Measurements from ENCODE around the gene LHCGR.

LHCGR gene

DNA sequence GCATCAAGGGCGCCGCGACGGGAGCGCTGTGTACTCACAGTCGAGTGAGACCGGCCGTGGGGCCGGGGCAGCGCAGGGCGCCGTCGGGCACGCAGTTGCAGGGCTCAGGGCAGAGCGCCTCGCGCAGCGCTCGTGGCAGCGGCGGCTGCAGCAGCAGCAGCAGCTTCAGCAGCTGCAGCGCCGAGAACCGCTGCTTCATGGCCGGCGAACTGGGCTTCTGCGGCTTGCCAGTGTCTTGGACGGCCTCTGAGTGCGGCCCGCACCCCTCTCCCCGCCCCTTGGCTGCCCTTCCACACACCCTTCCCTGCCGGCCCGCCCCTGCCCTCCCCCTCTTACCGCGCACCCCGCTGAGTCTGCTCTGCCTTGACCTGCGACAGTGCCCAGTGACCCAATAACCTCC, at the start of gene LHCGR:
Gene LHCGR, minus strand, starts transcription at position 252 of the 400 bp plus-strand sequence. Its CDS starts 53 bp downstream, at position 199.
- DNase-seq (ENCODE audit: low read depth in 2 of 3, low spot score in 2 of 3) = no peak

DNA sequence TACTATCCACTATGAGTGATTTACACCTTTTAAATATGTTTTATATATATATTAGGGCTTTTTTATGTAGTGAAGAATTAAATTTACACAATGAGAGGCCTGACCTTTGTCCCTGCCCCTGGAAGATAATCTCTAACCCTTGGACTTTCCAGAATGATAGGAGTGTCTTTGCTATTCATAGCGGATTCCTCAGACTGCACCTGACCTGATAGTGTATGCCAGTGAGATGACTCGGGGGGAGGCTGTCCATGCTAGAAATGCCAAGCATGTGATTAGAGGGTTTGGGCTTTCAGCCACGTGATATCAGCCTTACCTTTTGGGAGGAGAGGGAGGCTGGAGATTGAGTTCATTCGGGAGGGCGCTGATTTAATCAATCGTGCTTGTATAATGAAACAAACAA, 44.1 kb upstream of the LHCGR start:
- DNase-seq (ENCODE audit: low read depth in 2 of 3, low spot score in 2 of 3) = no peak

DNA sequence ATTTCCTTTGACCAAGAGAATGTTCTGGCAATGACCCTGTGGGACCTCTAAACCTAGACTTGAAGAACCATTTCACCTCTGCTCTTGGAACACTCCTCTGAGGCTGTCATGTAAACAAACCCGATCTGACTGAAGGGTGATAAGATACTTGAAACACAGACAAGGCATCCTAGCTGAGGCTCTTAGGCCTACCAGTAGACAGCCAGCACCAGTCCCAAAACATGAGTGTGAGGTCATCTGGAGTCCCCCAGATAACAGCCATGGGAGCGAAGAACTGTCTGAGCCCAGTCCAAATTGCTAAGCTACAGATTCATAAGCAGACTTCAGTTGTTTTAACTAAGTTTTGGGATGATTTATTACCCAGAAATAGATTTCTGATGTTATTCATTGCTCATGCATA, 39.5 kb upstream of the LHCGR start:
- DNase-seq (ENCODE audit: low read depth in 2 of 3, low spot score in 2 of 3) = no peak

DNA sequence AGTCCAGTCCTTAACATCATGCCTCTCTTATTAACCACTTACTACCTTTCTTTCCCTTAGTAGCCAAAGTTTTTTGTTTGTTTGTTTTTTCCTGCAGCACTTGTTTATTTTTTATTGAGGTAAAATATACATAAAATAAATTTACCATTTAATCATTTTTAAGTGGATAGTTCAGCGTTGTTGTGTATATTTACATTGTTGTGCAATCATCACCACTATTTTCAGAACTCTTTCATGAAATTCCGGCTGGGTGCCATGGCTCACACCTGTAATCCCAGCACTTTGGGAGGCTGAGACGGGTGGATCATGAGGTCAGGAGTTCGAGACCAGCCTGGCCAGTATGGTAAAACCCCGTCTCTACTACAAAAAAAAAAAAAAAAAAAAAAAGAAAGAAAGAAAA, 38.1 kb upstream of the LHCGR start:
- DNase-seq (ENCODE audit: low read depth in 2 of 3, low spot score in 2 of 3) = no peak

DNA sequence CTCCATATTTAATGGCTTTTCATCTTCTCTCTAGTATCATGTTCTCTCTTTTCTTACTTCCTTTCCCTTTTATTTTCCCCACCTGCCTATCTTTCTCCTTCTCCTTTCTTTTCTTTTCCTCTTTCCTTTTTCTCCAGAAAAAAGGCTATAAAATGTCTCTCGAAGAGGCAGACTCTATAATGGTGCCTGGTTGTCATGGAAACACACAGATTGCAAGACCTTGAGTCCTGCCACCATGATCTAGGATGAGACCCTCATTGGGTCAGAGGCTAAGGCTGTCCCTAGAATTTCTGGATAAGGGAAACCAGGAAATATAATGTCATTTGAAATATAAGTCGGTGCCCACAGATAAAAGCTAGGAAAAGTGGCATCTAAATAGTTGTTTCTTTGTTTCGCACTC, 36.5 kb upstream of the LHCGR start:
- no peak for DNase-seq (ENCODE audit: low read depth in 2 of 3, low spot score in 2 of 3)

DNA sequence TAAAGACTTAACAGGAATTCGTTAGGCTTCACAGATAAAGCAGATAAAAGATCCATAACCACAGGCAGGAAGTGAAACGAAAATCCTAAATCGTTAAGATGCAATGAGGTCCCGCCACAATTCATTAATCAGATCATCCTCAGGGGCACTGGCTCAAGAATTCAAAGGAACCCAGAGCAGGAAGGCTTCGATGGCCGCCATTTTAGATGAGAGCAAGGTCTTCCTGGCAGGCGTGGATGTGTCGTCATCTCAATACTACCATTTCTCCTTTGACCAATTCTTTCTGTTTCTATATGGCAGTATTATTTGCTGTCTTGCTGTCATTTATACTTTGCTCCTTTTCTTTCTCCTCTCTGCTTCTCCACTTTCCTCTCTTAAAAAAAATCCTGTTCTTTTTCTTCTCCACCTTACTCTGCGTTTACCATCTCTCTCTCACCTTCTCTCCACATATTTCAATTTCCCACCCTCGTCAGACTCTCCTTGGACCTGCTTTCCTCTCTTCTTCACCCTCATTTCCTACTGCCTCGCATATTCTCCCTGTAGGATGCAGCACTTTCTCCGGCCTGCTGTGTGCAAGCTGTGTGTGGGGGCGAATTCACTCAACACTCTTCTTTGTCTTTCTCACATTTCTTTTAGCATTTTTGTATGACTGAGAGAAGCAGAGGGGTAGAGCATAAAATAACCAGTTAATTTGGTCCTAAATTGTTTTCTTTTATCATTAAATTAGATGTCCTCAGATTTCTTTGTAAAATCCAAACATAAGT, 35.1 kb upstream of the LHCGR start:
- DNase-seq (ENCODE audit: low read depth in 2 of 3, low spot score in 2 of 3) = no peak

DNA sequence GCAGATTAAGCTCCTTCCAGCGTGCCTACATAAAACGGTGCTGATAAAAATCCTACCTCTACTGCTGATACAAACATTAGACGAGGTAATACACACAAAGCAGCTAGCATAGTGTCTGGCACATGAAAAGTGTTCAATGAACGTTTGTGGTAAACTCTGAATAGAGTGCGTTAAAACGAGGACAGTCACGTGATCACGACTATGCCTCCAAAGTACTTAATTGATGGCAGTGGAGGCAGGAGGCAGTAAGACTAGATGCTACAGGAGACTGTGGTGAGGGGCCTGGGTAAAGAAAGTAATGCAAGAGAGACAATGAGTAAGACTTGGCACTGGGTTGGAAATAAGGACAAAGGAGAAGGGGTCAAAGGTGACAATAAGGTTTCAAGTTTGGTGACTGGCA, 32.1 kb upstream of the LHCGR start:
- DNase-seq (ENCODE audit: low read depth in 2 of 3, low spot score in 2 of 3) = no peak

DNA sequence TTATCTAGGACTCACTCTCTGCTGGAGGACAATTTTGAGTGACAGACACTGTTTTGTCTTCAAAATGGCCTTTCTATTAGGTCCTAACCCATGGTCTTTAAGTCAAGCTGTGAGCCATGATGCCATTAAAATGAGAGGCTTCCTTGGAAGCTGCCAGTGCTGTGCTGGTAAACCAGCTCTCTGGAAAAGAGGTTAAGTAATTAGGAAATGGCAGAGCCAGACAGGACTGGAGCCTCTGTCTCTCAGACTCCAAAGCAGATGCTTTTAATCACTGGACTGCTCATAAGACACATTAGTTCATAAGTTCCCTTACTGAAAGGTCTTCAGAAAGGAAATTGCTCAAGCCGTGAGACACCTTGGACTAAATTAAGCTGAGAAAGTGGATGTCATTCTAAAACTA, 25.8 kb upstream of the LHCGR start:
- DNase-seq (ENCODE audit: low read depth in 2 of 3, low spot score in 2 of 3) = no peak

DNA sequence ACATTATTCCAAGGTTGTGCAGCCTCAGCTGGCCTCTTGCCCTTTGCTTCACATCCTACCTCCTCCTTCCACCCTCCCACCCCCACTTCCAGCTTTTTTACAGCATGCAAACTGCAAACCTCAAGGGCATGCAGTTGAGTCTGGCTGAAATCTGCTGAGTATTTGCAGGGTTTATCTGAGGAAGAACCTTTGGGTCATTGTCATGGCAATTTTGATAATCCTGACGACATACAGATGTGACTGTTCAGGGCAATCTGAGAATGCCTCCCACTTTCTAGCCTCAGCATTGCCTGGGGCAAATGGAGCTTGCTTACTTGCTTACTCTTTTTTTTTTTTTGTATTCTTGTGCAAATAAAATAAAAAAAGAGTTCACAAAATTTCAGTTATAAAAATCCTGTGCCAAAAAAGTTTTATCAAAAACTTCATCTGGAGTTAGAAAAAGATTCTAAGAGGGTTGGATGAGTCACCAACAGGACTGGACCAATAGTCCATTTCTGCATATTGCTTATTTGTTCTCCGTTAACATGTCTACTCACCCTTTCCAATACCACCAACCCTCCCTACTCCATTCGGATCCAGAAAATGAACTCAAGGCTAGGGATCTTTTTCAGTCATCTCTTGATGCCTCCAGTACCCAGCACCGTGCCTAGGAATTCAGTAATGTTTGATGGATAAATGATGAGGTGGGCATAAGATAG, 23.6 kb upstream of the LHCGR start:
- no peak for DNase-seq (ENCODE audit: low read depth in 2 of 3, low spot score in 2 of 3)

DNA sequence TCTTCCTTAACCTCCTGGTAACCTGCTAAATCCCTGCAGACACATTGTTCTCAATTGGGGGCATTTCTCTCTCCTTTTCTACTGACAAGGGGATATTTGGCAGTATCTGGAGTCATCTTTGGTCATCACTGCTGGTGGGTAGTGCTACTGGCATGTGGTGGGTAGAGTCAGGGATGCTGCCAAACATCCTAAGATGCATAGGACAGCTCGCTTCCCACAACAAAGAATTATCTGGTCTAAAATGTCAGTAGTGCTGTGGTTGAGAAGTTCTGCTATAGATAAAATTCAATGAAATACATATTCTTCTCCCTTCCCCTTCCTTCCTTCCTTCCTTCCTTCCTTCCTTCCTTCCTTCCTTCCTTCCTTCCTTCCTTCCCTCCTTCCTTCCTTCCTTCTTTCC, 18.7 kb upstream of the LHCGR start:
- DNase-seq (ENCODE audit: low read depth in 2 of 3, low spot score in 2 of 3) = no peak

DNA sequence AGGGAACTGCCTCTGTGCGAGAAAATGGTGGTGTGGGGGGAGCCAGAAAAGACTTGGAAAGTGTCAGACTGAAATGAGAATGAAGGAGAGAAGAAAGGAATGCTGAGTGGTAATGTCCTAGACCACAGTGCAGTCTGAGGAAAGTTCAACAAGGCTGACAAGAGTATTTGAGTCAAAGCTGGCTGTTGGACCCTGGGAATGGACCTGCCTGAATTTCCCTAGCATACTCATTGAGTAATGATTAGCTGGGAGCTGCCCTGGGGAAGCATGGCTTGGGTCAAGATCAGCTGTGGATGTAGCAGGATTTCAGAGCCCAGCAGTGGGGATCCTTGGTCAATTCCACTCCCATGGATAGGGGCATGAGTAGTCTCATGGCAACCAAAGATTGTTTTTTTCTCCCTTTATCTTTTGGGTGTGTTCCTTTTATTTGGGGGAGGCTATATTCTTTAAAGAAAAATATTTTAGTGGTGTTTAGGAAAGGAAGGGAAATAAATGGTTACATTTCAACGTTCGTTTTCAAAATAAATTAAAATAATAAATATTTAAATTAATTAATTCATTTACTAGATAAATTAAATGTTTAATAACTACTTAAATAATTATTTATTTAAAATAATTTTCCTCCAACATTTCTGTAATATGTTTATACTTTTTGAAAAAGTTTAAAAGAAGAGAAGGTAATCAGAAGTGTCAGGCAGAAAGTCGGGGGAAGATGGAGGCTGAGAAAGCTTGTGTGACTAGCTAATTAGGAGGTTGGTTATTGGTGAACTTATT, 15.9 kb upstream of the LHCGR start:
- no peak for DNase-seq (ENCODE audit: low read depth in 2 of 3, low spot score in 2 of 3)

DNA sequence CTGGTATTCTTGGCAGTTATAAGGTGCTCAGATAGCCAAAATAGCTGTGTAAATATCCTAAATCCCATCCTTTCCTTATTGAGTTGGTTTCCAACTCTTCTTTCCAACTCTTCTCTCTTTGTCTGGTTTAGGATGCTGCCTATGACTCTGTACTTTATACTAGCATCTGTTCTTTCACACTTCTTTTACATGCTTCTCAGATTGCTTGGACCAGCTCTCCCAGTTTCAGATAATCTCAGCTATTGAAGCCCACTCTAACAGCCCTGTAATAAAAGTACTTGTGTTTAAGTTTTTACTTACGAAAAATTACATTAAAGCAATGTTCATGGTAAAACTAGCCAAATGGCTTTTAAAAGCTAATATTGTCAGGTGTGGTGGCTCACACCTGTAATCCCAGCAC, 14.7 kb upstream of the LHCGR start:
- no peak for DNase-seq (ENCODE audit: low read depth in 2 of 3, low spot score in 2 of 3)

DNA sequence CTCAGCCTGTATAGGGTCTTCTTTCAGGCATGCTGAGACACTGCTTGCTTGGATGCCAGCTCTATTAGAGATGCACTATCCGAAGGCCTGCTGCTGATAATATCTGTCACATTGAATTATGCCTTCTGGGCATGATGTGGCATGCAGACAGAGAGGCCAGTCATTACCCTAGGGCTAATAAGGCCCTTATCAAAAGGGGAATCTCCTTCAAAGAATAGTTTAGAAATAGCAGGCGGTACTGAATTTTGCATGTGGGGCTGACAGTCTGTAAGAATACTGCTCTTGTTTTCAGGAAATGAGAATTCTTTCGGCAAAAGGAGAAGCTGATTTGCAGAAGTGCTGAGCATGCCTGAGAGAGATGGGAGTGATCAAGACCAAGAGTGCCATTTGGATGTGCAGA, 13.1 kb upstream of the LHCGR start:
- no peak for DNase-seq (ENCODE audit: low read depth in 2 of 3, low spot score in 2 of 3)

DNA sequence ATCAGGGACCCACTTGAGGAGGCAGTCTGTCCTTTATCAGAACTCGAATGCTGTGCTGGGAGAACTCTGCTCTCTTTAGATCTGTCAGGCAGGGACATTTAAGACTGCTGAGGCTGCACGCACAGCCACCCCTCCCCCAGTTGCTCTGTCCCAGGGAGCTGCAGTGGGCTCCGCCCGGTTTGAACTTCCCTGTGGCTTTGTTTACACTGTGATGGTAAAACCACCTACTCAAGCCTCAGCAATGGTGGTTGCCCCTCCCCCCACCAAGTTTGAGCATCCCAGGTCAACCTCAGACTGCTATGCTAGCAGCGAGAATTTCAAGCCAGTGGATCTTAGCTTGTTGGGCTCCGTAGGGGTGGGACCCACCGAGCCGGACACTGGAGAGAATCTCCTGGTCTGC, 11.8 kb upstream of the LHCGR start:
- DNase-seq (ENCODE audit: low read depth in 2 of 3, low spot score in 2 of 3) = no peak

DNA sequence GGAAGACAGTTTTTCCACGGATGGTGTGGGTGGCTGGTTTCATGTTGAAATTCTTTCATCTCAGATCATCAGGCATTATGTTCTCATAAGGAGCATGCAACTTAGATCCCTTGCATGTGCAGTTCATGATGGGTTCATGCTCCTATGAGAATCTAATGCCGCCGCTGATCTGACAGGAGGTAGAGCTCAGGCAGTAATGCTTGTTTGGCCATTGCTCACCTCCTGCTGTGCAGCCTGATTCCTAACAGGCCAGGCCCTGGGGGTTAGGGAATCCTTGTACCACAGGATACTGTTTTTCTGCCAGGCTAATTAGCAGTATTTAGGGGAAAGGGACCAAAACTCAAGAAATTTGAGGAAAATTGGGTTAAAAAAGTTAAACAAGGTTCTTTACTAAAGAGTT, 5.3 kb upstream of the LHCGR start:
- no peak for DNase-seq (ENCODE audit: low read depth in 2 of 3, low spot score in 2 of 3)

DNA sequence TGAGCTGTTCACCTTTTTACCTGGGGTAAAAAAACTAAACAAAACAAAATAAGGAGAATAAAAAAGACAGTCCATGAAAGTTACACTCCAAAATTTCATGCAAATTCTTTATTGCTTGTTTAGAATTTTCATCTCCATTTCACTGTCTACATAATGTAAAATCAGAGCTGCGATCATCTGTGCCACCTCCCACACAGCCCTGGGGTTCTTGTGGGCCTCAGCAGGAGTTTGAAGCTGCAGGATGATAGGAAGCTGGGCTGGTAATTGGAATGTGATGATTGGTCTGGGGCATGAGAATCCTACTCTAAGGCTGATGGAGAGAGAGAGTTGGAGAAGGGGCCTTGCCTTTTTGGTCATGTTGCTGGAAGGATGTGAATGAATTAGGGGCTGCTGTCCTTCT, 4.2 kb upstream of the LHCGR start:
- no peak for DNase-seq (ENCODE audit: low read depth in 2 of 3, low spot score in 2 of 3)

DNA sequence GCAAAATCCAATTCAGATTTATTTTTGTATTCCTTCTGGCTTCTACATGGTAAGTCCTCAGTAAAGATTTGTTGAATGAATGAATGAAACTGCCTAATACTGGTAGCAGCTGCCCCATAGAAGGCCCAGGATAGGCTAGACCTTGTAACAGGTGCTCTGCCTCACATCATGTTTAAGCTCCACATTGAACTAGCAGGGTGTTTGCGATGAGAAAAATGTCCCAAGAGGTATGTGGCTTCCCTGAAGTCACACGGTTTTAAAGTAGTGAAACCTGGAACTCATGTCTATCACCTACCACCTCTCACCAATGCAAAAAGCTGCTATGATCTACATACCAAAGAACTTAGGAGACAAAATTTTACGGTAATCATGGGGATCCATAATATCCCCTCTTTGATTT, 765 bp upstream of the LHCGR start:
- DNase-seq (ENCODE audit: low read depth in 2 of 3, low spot score in 2 of 3) = no peak

DNA sequence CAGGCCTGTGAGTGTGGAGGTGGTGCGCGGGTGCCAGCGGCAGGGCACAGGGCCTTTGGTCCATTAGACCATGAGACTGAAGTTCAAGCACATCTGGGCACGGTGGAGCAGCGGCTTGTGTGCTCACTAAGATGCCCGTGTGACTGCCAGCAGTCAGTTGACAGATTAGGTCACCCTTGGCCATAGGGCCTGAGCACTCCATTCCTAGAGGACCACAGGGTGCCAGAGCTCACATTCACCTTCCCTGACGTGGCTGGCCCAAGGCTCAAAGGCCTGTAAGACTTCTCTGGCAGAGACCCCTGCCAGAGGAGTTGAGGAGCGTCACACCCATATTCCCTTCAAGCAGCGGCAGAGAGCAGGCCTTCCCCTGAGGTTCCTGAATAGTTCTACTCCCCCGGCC, 650 bp downstream of the LHCGR start:
- no peak for DNase-seq (ENCODE audit: low read depth in 2 of 3, low spot score in 2 of 3)

DNA sequence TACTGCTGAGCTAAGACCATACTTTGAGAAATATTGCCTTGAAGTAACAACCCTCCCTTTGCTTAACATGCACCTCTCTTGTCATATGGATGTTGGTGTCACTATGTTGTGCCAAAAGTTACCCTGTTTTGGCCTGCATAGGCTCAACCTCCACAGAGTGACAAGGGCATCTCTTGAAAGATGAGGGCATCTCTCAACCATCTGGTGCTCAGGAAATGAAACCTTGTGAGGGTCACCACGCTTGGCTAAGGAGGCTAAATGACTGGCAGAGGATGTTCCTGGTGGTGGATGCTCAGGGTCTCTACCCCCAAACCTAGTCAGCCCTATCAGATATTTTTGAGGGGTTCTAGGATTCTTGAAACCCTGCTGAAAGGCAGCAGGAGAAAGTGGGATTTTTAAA, 2.3 kb downstream of the LHCGR start:
- no peak for DNase-seq (ENCODE audit: low read depth in 2 of 3, low spot score in 2 of 3)

DNA sequence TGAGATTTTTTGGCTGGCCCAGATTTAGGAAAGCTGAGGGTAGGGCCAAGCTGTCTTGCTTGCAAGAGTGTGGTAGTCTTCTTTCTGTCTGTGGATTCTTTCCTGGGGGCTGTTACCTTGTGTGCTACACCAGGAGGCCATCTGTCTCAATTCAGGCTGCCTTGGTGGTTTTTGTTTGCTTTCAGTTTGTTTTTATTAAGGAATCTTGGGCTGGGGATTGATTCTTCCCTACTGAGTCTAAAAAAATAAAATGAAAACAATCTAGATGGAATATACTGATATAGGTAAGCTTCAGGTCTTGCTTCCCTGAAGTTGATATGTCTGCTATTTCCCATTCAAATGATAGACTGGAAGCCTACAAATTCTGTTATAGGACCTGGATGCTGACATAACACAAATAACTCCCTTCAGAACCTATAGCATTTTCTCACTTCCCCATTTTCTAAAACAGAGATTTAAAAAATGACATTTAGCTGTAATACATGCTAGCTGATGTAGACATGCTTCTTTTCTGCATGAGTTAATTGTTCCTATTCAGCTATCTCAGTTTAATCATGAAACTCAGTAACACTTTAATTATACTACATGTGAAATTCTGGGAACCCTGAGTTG, 5.3 kb downstream of the LHCGR start:
- DNase-seq (ENCODE audit: low read depth in 2 of 3, low spot score in 2 of 3) = no peak

DNA sequence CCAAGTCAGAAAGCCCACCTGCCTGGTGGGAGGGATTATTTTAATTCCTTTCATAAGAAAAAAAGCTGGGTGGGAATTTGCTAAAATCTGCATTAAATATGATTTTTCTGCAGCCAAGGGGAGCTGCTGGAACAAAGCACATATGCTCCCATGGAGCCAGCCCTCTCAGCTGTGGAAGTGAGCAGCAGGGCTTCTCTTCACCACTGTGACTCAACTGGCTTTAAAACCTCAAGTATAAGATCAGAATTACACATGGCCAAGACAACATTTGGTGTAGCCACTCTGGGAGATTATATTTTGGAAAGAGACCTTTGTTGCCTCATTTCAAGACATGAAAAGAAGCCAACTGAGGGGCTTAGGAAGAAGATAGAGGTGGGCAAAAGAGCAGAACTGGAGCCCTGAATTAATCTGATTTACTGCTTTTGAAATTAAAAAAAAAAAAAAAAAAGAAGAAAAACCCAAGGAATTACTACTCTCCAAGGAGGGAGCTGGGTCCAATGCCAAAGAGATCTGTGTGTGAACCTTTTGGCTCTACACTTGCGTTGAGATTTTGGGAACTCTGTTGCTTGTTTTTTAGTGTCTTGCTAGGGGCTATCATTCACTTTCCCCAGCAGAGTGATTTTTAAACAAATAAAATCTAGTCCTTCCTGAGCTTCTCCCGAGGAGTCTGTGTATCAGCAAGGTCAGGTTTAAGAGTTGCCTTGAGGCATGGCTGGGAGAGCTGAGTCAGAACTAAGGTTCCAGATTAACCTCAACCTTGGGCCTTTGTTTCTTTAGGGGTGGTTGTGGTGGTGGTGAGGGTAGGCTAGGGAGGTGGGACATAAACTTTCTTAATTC, 6.0 kb downstream of the LHCGR start:
- no peak for DNase-seq (ENCODE audit: low read depth in 2 of 3, low spot score in 2 of 3)
